B cell (primary cell): ENCODE data around the gene LMTK3. TPM values are rescaled to one million over a fixed set of nuclear protein-coding genes. Genes with fewer than 3 reads are reported as not detected.
A peak's percentile ranks its signal among the peaks of the same experiment; 100 is the strongest.

Experiments used
- ATAC-seq: fragments of 200-7000 bp; cut with Tn5 transposase; one replicate; pipeline ENCODE4 v1.10.0; 2021; ENCODE audit warnings: low read depth, mild to moderate bottlenecking, moderate number of reproducible peaks, moderate library complexity
- CTCF ChIA-PET: fragments of 350-600 bp; sonication (Branson Sonifier 250); formaldehyde crosslinking; loops from one replicate; lab custom pipeline; 2021; ENCODE audit warnings: antibody characterized with exemption, inconsistent platforms; lab: Charles Lee
- POLR2A ChIA-PET: fragments of 350-600 bp; sonication (Branson Sonifier 250); formaldehyde crosslinking; loops from one replicate; lab custom pipeline; 2021; ENCODE audit warnings: antibody characterized with exemption; lab: Charles Lee
- DNase-seq: peaks from one replicate; pipeline ENCODE4 v3.0.0; 2013
- H2AFZ ChIP-seq: 2 replicates; pipeline ENCODE4 v1.6.1; 2012; ENCODE audit warnings: mild to moderate bottlenecking, low read depth, low read length; ENCODE audit not compliant: insufficient read depth, poor library complexity, severe bottlenecking
- H3K27ac ChIP-seq, 2 donors: 1 replicate in 1 of 2; 2 replicates in 1 of 2; pipeline ENCODE4 v1.5.1; 2012 to 2013; ENCODE audit warnings: low read length in 2 of 2, mild to moderate bottlenecking in 2 of 2, moderate library complexity in 1 of 2
- H3K27me3 ChIP-seq, 4 experiments: fragments of 200-600 bp in 1 of 4; sonication (generic) in 1 of 4; replicated peaks in 1 of 4; 1 replicate in 2 of 4; 2 replicates in 2 of 4; pipeline versions ENCODE4 v1.6.1 to v1.7.0; 2013 to 2016; ENCODE audit warnings: low read length in 3 of 4, mild to moderate bottlenecking in 2 of 4, mixed read lengths in 1 of 4, moderate library complexity in 1 of 4; ENCODE audit not compliant: insufficient read depth in 4 of 4, control insufficient read depth in 3 of 4; ENCODE audit errors: control extremely low read depth in 1 of 4
- H3K36me3 ChIP-seq, 2 experiments: replicated peaks in 1 of 2; 1 replicate in 1 of 2; 2 replicates in 1 of 2; pipeline versions ENCODE4 v1.6.1 to v1.7.1; 2013; ENCODE audit warnings: low read length in 1 of 2; ENCODE audit not compliant: insufficient read depth in 2 of 2, control insufficient read depth in 1 of 2; ENCODE audit errors: control extremely low read depth in 1 of 2, extremely low read depth in 1 of 2
- H3K4me1 ChIP-seq, 2 donors: fragments of 200-600 bp in 1 of 2; sonication (generic) in 1 of 2; 1 replicate in 1 of 2; 2 replicates in 1 of 2; pipeline versions ENCODE4 v1.5.1 to v1.6.1; 2013 to 2017; ENCODE audit warnings: low read length in 2 of 2; ENCODE audit not compliant: control insufficient read depth in 2 of 2, insufficient read depth in 2 of 2
- H3K4me2 ChIP-seq: replicated peaks from 2 replicates; pipeline ENCODE3; 2012; ENCODE audit warnings: mild to moderate bottlenecking, low read depth, low read length; ENCODE audit not compliant: poor library complexity, severe bottlenecking
- H3K4me3 ChIP-seq, 5 experiments: fragments of 200-600 bp in 1 of 5; sonication (generic) in 1 of 5; 1 replicate in 3 of 5; 2 replicates in 2 of 5; pipeline versions ENCODE4 v1.5.1 to v1.7.0; 2011 to 2016; ENCODE audit warnings: low read length in 4 of 5, mild to moderate bottlenecking in 4 of 5, low read depth in 2 of 5, control low read depth in 1 of 5, moderate library complexity in 1 of 5; ENCODE audit not compliant: insufficient read depth in 1 of 5; ENCODE audit errors: control extremely low read depth in 1 of 5, extremely low read depth in 1 of 5
- H3K79me2 ChIP-seq: fragments of 200-600 bp; sonication (generic); one replicate; pipeline ENCODE4 v1.6.0; 2016; ENCODE audit warnings: low read length; ENCODE audit not compliant: control insufficient read depth, insufficient read depth
- H3K9ac ChIP-seq: fragments of 200-600 bp; sonication (generic); 2 replicates; pipeline ENCODE4 v1.6.1; 2017; ENCODE audit warnings: mild to moderate bottlenecking, low read length, moderate library complexity
- H3K9me3 ChIP-seq, 3 donors: one replicate each; pipeline versions ENCODE4 v1.6.1 to v1.7.1; 2013; ENCODE audit warnings: low read length in 2 of 3; ENCODE audit not compliant: control insufficient read depth in 2 of 3, insufficient read depth in 1 of 3; ENCODE audit errors: control extremely low read depth in 1 of 3
- H4K20me1 ChIP-seq: 2 replicates; pipeline ENCODE4 v1.6.0; 2012; ENCODE audit warnings: mild to moderate bottlenecking, low read length; ENCODE audit not compliant: insufficient read depth, control insufficient read depth, poor library complexity, severe bottlenecking
- H3K27ac Mint-ChIP-seq: one replicate; pipeline ENCODE4 v1.8.0; 2021; ENCODE audit warnings: mixed read lengths
- H3K27me3 Mint-ChIP-seq: one replicate; pipeline ENCODE4 v1.8.0; 2021; ENCODE audit warnings: mixed read lengths
- H3K4me1 Mint-ChIP-seq: one replicate; pipeline ENCODE4 v1.8.0; 2021; ENCODE audit warnings: mixed read lengths
- H3K4me3 Mint-ChIP-seq: one replicate; pipeline ENCODE4 v1.8.0; 2021; ENCODE audit warnings: mixed read lengths
- H3K9me3 Mint-ChIP-seq: one replicate; pipeline ENCODE4 v1.8.0; 2022; ENCODE audit warnings: mixed read lengths; ENCODE audit not compliant: insufficient read depth
- CTCF ChIP-seq: fragments of 200-600 bp; IDR thresholded peaks from one replicate; pipeline ENCODE4 v1.8.0; 2022; ENCODE audit warnings: antibody characterized with exemption, mild to moderate bottlenecking
- EZH2 ChIP-seq: IDR thresholded peaks from 2 replicates; pipeline ENCODE4 v1.6.1; 2012; ENCODE audit warnings: borderline replicate concordance, low read depth, mild to moderate bottlenecking, moderate library complexity, low read length; ENCODE audit not compliant: insufficient read depth, poor library complexity, severe bottlenecking
- WGBS: methylation state at CpG from one replicate; pipeline ENCODE4 v1.1.5; 2013; ENCODE audit warnings: missing lambda C conversion rate; ENCODE audit not compliant: insufficient coverage; 5-methylcytosine and 5-hydroxymethylcytosine counted together
- intact Hi-C: fragments of 100-400 bp; cut with micrococcal nuclease; formaldehyde crosslinking; loops from one replicate; pipeline ENCODE4 v1.10.0; 2022
- polyA plus RNA-seq: library from polyadenylated mRNA; depleted of rRNA; stranded (reverse); fragments of >200 nt; gene quantifications from 2 replicates; pipeline ENCODE4 v1.2.3, GENCODE V29; 2012
- total RNA-seq, 2 donors: library from RNA; stranded (reverse); fragments of 120-200 nt in 1 of 2; gene quantifications; 1 replicate in 1 of 2; 2 replicates in 1 of 2; pipeline versions ENCODE4 v1.2.3 to v1.2.4, GENCODE V29; 2013 to 2022

LMTK3 gene
- total and polyA plus RNA-seq, 2 donors (not counting 1 experiment from before 2014, with no cell fraction given), result 0.19 to 1.6 TPM

- no peak overlapping the region for H3K27ac ChIP-seq
- TF ChIP-seq EZH2 (no peak), CTCF (no peak)
- peak overlapping the region; percentile 69 for H2AFZ ChIP-seq
- DNase-seq, result no peak
- peaks cover 0 to 62% (median 29%) of the 10 kb centered on the region in 4 experiments for H3K27me3 ChIP-seq
- Mint-ChIP-seq H3K4me1 (peaks cover 35% of the 10 kb centered on the region), H3K9me3 (no peaks in the 10 kb centered on the region), H3K27me3 (peaks cover 33% of the 10 kb centered on the region), H3K4me3 (peak overlapping the region; percentile 80), H3K27ac (peak overlapping the region; percentile 32)
- H3K9me3 ChIP-seq, result peaks cover 0 to 34% (median 0%) of the 10 kb centered on the region in 3 donors
- peaks cover 54 to 57% of the 10 kb centered on the region in 2 donors for H3K4me1 ChIP-seq
- POLR2A ChIA-PET, result interaction anchor here (0.6 to 1.6 kb wide), 3 partner anchors 9 to 125 kb away, joined by 3 to 5 read pairs (median 4); partner anchors contain the start of genes RPL18 and SPHK2
- WGBS, result 6% methylated on average over 70 of the region's 70 CpGs
- ATAC-seq, result no peak
- H3K9ac ChIP-seq, result peak overlapping the region; percentile 53
- peak overlapping the region; percentile 91 for H3K4me2 ChIP-seq
- no peaks in the 10 kb centered on the region for H3K36me3 ChIP-seq
- CTCF ChIA-PET, result interaction anchor here (0.6 to 3.0 kb wide), 4 partner anchors 12 to 102 kb away, joined by 3 to 12 read pairs (median 4); partner anchors contain the start of gene GRWD1
- intact Hi-C loops, result loop anchor here (1.0 to 10.0 kb wide), 2 partner anchors 8 to 99 kb away; partner anchors contain the start of genes GRIN2D and KDELR1
- peaks cover 6% of the 10 kb centered on the region for H4K20me1 ChIP-seq
- peak overlapping the region in 4 of 5 experiments; percentile 22 to 56 (median 48) for H3K4me3 ChIP-seq
- H3K79me2 ChIP-seq, result no peaks in the 10 kb centered on the region
Observed at GRCh38 chr19:48493718-48494401, 17.8 kb downstream of the LMTK3 start.
